ENCODE results near the gene HOXA7. TPM values are rescaled to one million over a fixed set of nuclear protein-coding genes. Genes with fewer than 3 reads are reported as not detected.

HOXA7 gene
- polyA plus RNA-seq, 3 donors = 24.8 to 27.6 (median 26.1) TPM

- DNase-seq (ENCODE audit: low read depth in 3 of 3, low spot score in 2 of 3) = no peak
These were observed 4.8 kb upstream of the HOXA7 start for GRCh38 chr7:27161214-27161720.

DNA sequence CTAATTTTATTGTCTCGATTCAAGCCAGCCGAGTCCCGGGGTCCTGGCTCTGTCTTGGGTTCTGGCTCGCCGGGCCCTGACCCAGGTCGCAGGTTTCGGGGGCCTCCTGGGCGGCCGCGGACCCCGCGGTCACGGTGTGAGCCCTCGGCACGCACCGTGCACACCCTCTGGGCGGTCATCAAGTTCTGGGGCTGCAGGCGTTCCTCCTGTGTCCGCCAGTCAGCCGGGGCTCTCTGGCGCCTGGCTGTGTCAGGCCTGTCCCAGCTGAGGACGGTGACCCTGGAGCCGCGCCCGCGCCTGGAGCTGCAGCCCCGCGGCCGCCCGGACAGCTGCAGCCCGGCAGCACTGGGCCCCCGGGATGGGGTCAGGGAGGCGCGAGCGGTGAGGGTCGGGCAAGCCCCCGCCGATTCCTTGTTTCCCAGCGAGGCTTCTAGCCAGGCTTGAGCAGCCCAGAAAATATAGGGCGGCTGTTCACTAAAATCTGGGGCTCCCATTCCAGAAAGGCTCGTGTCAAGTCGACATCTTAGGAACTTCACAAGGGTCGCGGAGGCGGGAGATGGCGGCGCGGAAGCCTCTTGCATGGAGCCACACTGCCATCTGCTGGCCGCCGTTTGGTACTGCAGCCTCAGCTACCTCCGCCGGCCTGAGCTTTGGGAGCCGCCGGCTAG is 4.2 kb upstream of the HOXA7 start:
- DNase-seq (ENCODE audit: low read depth in 3 of 3, low spot score in 2 of 3) = peak in 2 of 3 donors; percentile 88 to 91

DNA sequence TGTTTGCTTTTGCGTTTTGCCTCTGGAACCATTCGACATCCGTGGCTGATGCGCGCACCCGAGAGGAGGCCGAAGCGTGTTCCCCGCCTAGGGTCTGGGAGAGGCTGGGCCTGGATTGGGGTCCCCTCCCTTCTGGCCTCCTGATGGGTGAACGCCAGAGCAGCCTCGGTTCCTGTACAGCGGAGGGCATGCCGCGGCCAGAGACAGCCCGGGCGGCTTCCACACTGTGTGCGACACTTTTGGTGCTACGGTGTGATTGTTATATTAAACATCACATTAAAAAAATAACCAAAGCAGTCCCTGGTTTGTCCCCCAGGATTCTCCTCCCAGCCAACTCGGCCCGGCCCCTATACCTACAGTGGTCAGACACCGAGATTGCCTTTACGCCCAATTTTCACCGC is 3.7 kb upstream of the HOXA7 start:
- no peak for DNase-seq (ENCODE audit: low read depth in 3 of 3, low spot score in 2 of 3)

- no peak for DNase-seq (ENCODE audit: low read depth in 3 of 3, low spot score in 2 of 3)
These were observed 3.0 kb upstream of the HOXA7 start for GRCh38 chr7:27159266-27160144.

DNA sequence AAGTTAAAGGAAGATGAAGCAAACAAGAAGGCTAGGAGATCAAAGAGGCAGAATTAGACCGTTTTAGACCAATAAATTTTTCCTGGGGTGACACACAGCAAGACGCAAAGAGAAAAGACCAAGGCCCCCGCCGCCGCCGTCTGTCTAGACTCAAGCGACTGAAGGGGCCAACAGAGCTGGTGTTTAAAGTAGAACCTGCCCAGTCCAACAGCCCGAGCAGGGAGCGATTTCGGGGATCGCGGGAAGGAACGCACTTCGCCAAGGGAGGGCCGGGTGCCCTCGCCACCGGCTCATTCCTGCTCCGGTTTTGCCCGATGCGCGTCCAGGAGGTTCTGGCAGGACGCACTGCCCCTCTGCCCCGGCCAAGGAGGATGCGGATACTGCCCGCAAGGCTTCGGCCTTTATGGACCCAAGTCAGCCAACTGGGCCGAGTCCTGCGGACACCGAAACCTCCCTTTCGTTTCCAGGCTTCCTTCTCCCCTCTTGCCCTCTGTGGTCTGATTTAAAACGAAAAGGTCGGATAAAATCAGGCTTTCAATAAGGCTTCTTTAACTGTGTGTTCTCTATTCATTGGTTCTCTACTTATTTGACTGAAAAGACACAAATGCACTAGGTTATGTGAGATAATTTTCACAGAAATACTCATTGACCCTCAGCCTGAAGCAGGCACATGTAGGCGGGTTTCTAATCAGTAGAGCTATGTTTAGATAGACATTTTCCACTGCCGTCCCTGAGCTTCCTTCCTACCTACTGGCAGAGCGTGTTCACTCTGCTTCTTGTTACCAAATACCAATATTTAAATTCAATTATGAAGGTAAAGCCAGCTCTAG is 2.2 kb upstream of the HOXA7 start:
- no peak for DNase-seq (ENCODE audit: low read depth in 3 of 3, low spot score in 2 of 3)

GRCh38 chr7:27157702-27158431 is 1.4 kb upstream of the HOXA7 start:
- DNase-seq (ENCODE audit: low read depth in 3 of 3, low spot score in 2 of 3) = no peak

GRCh38 chr7:27156916-27157701 is 634 bp upstream of the HOXA7 start:
- DNase-seq (ENCODE audit: low read depth in 3 of 3, low spot score in 2 of 3) = no peak

DNA sequence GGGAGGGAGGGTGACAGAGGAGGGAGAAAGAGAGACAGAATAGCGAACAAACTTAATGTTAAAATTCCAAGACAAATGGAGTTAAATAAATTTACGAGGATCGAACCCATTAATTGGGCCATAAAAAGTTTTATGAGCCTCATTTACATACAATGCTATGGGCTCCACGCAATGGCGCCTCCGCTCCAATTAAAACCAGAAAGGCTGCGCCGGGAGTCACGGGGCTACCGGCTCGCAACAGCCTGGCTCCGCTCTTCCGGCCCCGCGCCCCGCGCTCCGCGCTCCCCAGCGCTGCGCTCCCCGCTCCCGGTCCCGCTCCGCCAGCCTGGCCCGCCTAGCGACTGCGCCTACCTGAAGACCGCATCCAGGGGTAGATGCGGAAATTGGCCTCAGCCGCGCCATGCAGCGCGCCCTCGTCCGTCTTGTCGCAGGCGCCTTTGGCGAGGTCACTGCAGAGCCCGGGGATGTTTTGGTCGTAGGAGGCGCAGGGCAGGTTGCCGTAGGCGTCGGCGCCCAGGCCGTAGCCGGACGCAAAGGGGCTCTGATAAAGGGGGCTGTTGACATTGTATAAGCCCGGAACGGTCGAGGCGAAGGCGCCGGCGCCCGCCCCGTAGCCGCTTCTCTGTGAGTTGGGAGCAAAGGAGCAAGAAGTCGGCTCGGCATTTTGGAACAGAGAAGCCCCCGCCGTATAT is 513 bp downstream of the HOXA7 start:
- DNase-seq (ENCODE audit: low read depth in 3 of 3, low spot score in 2 of 3) = no peak

DNA sequence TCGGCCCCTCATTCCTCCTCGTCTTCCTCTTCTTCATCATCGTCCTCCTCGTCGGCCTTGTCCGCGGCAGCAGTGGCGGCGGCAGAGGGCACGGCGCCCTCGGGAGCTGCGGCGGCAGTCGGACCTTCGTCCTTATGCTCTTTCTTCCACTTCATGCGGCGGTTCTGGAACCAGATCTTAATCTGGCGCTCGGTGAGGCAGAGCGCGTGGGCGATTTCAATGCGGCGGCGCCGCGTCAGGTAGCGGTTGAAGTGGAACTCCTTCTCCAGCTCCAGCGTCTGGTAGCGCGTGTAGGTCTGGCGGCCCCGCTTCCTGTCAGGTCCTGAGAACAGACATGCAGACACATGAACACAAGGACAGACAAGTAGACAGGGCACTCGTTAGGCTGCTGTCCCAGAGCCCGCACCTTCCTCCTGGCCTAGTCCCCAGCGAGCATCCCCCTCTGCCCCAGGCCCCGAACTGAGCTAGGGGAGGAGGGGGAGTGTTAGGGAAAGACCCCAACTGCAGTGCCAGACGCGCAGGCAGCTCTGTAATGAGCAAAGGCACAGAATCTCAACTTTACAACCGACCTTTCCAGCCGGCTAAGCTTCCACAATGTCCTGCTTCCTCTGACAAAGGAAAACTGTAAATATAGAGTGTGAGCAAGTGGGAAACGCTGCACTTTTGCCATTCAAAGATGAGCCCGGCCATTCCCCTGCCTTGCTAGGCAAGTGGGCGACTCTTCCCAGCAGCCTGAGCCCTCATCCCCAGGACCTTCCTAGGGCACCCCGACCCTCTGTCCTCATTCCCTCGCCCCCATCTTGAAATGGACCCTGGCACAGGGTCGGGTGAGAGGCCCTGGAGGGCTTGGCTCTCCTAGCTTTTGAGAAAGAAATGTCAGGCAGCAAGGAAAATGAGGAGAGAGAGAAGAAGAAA is 1.3 kb downstream of the HOXA7 start:
- no peak for DNase-seq (ENCODE audit: low read depth in 3 of 3, low spot score in 2 of 3)

GRCh38 chr7:27154369-27154768 is 2.1 kb downstream of the HOXA7 start:
- DNase-seq (ENCODE audit: low read depth in 3 of 3, low spot score in 2 of 3) = no peak

- no peak for DNase-seq (ENCODE audit: low read depth in 3 of 3, low spot score in 2 of 3)
These were observed 2.9 kb downstream of the HOXA7 start for GRCh38 chr7:27153526-27153925.

DNA sequence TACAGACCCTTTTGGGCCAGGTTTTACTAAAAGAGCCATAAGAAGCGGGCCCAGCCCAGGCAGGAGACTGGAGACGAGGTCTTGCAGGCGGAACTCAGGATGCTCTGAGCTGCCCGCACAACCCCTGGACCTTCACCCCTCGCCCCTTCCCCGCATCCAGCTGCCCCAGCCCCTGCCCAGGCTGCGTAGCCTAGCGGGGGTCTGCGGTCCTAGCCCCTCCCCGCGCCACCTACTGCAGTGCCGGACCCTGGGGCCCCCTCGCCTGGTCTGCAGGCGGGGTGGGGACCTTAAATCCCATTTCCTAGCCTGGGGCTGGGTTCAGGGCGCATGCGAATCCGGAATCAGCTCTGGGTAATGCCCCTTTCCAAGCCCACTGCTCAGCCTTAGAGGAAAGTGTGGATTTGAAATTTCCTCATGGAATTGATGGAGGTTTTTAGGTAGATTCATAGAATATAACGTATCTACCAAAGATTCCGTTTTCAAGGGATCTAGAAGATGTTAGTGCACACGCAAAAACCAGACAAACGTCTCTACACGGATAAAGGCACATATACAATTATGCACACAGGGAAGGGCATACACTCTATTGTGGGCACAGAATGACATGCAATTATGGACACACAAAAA is 3.5 kb downstream of the HOXA7 start:
- no peak for DNase-seq (ENCODE audit: low read depth in 3 of 3, low spot score in 2 of 3)

GRCh38 chr7:27151931-27152815 is 4.3 kb downstream of the HOXA7 start, which contains the start of gene HOXA3:
HOXA3 (minus strand) TSS chr7:27152583; CDS start chr7:27110640, 41,943 bp downstream.
- DNase-seq (ENCODE audit: low read depth in 3 of 3, low spot score in 2 of 3) = peak in 1 of 3 donors; percentile 86

GRCh38 chr7:27151341-27151930 is 5.0 kb downstream of the HOXA7 start:
- DNase-seq (ENCODE audit: low read depth in 3 of 3, low spot score in 2 of 3) = no peak

- no peak for DNase-seq (ENCODE audit: low read depth in 3 of 3, low spot score in 2 of 3)
These were observed 5.7 kb downstream of the HOXA7 start for GRCh38 chr7:27150568-27151340.
